Smooth muscle cell (in vitro differentiated cells): Measurements from ENCODE around the gene MAFB. TPM values are rescaled to one million over a fixed set of nuclear protein-coding genes. Genes with fewer than 3 reads are reported as not detected.

Source experiments
- DNase-seq: peaks from one replicate; lab custom pipeline; 2025; ENCODE audit not compliant: unreplicated experiment; lab: John Stamatoyannopoulos, UW
- H2AFZ ChIP-seq: fragments of 200-600 bp; sonication (generic); 2 replicates; pipeline ENCODE4 v1.6.0; 2016; ENCODE audit warnings: antibody characterized with exemption, low read depth, mild to moderate bottlenecking
- H3F3A ChIP-seq: fragments of 200-600 bp; sonication (generic); 2 replicates; pipeline ENCODE4 v1.6.0; 2017; ENCODE audit warnings: antibody characterized with exemption, low read depth
- H3K27ac ChIP-seq: fragments of 200-600 bp; sonication (generic); 2 replicates; pipeline ENCODE4 v1.5.1; 2016; ENCODE audit warnings: low read depth, mild to moderate bottlenecking
- H3K27me3 ChIP-seq: fragments of 200-600 bp; sonication (generic); 2 replicates; pipeline ENCODE4 v1.6.1; 2016; ENCODE audit warnings: low read depth, mild to moderate bottlenecking
- H3K36me3 ChIP-seq: fragments of 200-600 bp; sonication (generic); 2 replicates; pipeline ENCODE4 v1.5.1; 2016; ENCODE audit warnings: low read depth
- H3K4me1 ChIP-seq: fragments of 200-600 bp; sonication (generic); 2 replicates; pipeline ENCODE4 v1.5.1; 2016; ENCODE audit warnings: low read depth
- H3K4me2 ChIP-seq: fragments of 200-600 bp; sonication (generic); 2 replicates; pipeline ENCODE4 v1.6.0; 2016; ENCODE audit warnings: mild to moderate bottlenecking
- H3K4me3 ChIP-seq: fragments of 200-600 bp; sonication (generic); 2 replicates; pipeline ENCODE4 v1.5.1; 2016; ENCODE audit warnings: mild to moderate bottlenecking
- H3K79me2 ChIP-seq: fragments of 200-600 bp; sonication (generic); 2 replicates; pipeline ENCODE4 v1.6.0; 2016; ENCODE audit warnings: low read depth, mild to moderate bottlenecking
- H3K9ac ChIP-seq: fragments of 200-600 bp; sonication (generic); 2 replicates; pipeline ENCODE4 v1.6.0; 2016; ENCODE audit warnings: low read depth
- H3K9me3 ChIP-seq: fragments of 200-600 bp; sonication (generic); replicated peaks from 2 replicates; pipeline ENCODE4 v1.5.1; 2016; ENCODE audit warnings: low read depth
- H4K20me1 ChIP-seq: fragments of 200-600 bp; sonication (generic); 2 replicates; pipeline ENCODE4 v1.6.0; 2016; ENCODE audit warnings: low read depth
- CTCF ChIP-seq: fragments of 200-600 bp; sonication (generic); IDR thresholded peaks from 2 replicates; pipeline ENCODE4 v1.5.1; 2017; ENCODE audit warnings: borderline replicate concordance, mild to moderate bottlenecking, antibody characterized with exemption; ENCODE audit not compliant: insufficient read depth, poor library complexity, severe bottlenecking
- WGBS: methylation state at CpG from one replicate; pipeline ENCODE4 v1.1.7; 2016; ENCODE audit warnings: low lambda C conversion rate; 5-methylcytosine and 5-hydroxymethylcytosine counted together
- polyA plus RNA-seq: library from polyadenylated mRNA; unstranded; fragments of >200 nt; fragmentation: Nextera tagmentation; extraction: Ambion mirVana; gene quantifications from 2 replicates; pipeline ENCODE4 v1.2.1, GENCODE V29; 2016
- total RNA-seq: library from RNA; depleted of rRNA; stranded (reverse); fragments of >200 nt; gene quantifications from 2 replicates; pipeline ENCODE4 v1.2.3, GENCODE V29; 2014

MAFB gene
- total and polyA plus RNA-seq, 2 experiments from 2014 or later = 14.4 to 15.7 TPM

GRCh38 chr20:40673442-40673841 is 15.6 kb downstream of the MAFB start:
- DNase-seq = no peak
- Histone ChIP-seq H3K4me2 (no peak overlapping the region), H3F3A (no peaks in the 10 kb centered on the region), H4K20me1 (no peaks in the 10 kb centered on the region), H3K4me3 (no peak overlapping the region), H3K9ac (no peak overlapping the region), H3K9me3 (no peaks in the 10 kb centered on the region), H3K36me3 (no peaks in the 10 kb centered on the region), H3K79me2 (no peaks in the 10 kb centered on the region), H3K27ac (no peak overlapping the region), H3K4me1 (no peaks in the 10 kb centered on the region), H2AFZ (no peak overlapping the region), H3K27me3 (peaks cover 23% of the 10 kb centered on the region)
- TF ChIP-seq CTCF = no peak

- Histone ChIP-seq H3K4me1 (no peaks in the 10 kb centered on the region), H3K4me2 (no peak overlapping the region), H3K79me2 (no peaks in the 10 kb centered on the region), H3K9me3 (no peaks in the 10 kb centered on the region), H4K20me1 (no peaks in the 10 kb centered on the region), H3F3A (no peaks in the 10 kb centered on the region), H2AFZ (no peak overlapping the region), H3K4me3 (no peak overlapping the region), H3K9ac (no peak overlapping the region), H3K27ac (no peak overlapping the region), H3K36me3 (no peaks in the 10 kb centered on the region), H3K27me3 (peaks cover 19% of the 10 kb centered on the region)
- whole genome bisulfite sequencing = 100% methylated on average over 2 of the region's 2 CpGs
- no peak for DNase-seq
- TF ChIP-seq CTCF = no peak
Measured at GRCh38 chr20:40672095-40672494, 16.9 kb downstream of the MAFB start.

GRCh38 chr20:40670253-40670652 is 18.8 kb downstream of the MAFB start:
- Histone ChIP-seq H3K9me3 (no peaks in the 10 kb centered on the region), H4K20me1 (no peaks in the 10 kb centered on the region), H3K79me2 (no peaks in the 10 kb centered on the region), H3K9ac (no peak overlapping the region), H3K4me2 (no peak overlapping the region), H3K36me3 (no peaks in the 10 kb centered on the region), H3K4me1 (no peaks in the 10 kb centered on the region), H3F3A (no peaks in the 10 kb centered on the region), H3K27me3 (peaks cover 3% of the 10 kb centered on the region), H3K4me3 (no peak overlapping the region), H3K27ac (no peak overlapping the region), H2AFZ (no peak overlapping the region)
- no peak for TF ChIP-seq CTCF
- 98% methylated on average over 2 of the region's 2 CpGs for WGBS
- DNase-seq = no peak

- Histone ChIP-seq H4K20me1 (no peaks in the 10 kb centered on the region), H3K4me3 (no peak overlapping the region), H3K9ac (no peak overlapping the region), H3K27ac (no peak overlapping the region), H2AFZ (no peak overlapping the region), H3K27me3 (no peaks in the 10 kb centered on the region), H3K36me3 (no peaks in the 10 kb centered on the region), H3K4me1 (no peaks in the 10 kb centered on the region), H3K9me3 (no peaks in the 10 kb centered on the region), H3F3A (no peaks in the 10 kb centered on the region), H3K79me2 (no peaks in the 10 kb centered on the region), H3K4me2 (no peak overlapping the region)
- no peak for TF ChIP-seq CTCF
- WGBS = 91% methylated on average over 3 of the region's 3 CpGs
- no peak for DNase-seq
Measured at GRCh38 chr20:40669692-40670091, 19.3 kb downstream of the MAFB start.
